Tibial nerve (tissue), 3 donors: ENCODE data around the gene LNP1.

Experiments
- POLR2A ChIP-seq, 2 donors: fragments of 450-650 bp; IDR thresholded peaks; one replicate each; pipeline ENCODE4 v1.6.1; 2017; ENCODE audit warnings: antibody characterized with exemption in 2 of 2, mild to moderate bottlenecking in 2 of 2, moderate library complexity in 2 of 2
- TF ChIP-seq, protein P1 (sequence below), 5 experiments: fragments of 200-600 bp in 3 of 5; fragments of 450-650 bp in 2 of 5; sonication (generic) in 3 of 5; IDR thresholded peaks; one replicate each; pipeline ENCODE4 v1.5.1; 2016 to 2019; ENCODE audit warnings: antibody characterized with exemption in 5 of 5, mild to moderate bottlenecking in 3 of 5, moderate library complexity in 2 of 5

DNA sequence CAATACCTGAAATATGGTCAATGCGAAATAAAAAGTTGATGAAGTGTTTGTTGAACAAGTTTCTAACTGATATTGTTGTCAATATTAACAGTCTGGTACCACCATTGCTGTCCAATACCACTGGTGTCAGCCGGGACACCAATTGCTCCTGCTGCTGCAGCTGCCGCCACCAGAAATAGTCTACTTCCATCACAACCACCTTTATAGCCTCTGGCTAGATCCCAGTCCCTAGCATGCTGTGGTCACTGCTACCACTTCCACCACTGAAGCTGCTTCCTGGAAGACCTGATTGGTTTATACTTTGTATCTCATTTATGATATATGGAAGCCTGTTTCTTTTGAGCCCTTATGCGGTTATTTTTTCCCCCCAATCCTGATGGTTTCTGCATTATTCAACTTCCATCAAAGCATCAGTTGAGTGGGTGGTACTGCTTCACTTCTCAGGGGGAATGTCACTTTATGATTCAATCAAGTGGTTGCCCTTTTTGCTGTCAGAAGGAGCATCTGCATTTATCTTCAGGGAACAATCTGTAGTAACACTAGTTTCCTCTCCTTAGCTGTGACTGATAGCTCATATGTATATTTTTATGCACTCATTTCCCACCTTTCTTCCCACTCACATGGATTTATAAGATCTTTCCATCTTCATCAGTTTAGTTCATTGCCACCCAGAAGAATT lies 11.7 kb downstream of the LNP1 start:
- TF ChIP-seq, protein P1, sequence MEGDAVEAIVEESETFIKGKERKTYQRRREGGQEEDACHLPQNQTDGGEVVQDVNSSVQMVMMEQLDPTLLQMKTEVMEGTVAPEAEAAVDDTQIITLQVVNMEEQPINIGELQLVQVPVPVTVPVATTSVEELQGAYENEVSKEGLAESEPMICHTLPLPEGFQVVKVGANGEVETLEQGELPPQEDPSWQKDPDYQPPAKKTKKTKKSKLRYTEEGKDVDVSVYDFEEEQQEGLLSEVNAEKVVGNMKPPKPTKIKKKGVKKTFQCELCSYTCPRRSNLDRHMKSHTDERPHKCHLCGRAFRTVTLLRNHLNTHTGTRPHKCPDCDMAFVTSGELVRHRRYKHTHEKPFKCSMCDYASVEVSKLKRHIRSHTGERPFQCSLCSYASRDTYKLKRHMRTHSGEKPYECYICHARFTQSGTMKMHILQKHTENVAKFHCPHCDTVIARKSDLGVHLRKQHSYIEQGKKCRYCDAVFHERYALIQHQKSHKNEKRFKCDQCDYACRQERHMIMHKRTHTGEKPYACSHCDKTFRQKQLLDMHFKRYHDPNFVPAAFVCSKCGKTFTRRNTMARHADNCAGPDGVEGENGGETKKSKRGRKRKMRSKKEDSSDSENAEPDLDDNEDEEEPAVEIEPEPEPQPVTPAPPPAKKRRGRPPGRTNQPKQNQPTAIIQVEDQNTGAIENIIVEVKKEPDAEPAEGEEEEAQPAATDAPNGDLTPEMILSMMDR (IDR thresholded peaks at IDR 0.05), result no peak
- TF ChIP-seq POLR2A (IDR thresholded peaks at IDR 0.05), result no peak
